Endothelial cell of umbilical vein (primary cell): ENCODE data around the gene TBC1D5. TPM values are rescaled to one million over a fixed set of nuclear protein-coding genes. Genes with fewer than 3 reads are reported as not detected.

Source experiments
- polyA plus RNA-seq, 4 experiments: library from polyadenylated mRNA; depleted of rRNA in 3 of 4; stranded (reverse) in 3 of 4; unstranded in 1 of 4; fragments of >200 nt; gene quantifications; 2 replicates each; pipeline versions ENCODE4 v1.2.1 to v1.2.3, GENCODE V29; 2011 to 2012; ENCODE audit warnings: missing spikeins in 1 of 4
- small RNA-seq: library from RNA; depleted of rRNA; stranded (forward); fragments of <200 nt; gene quantifications from one replicate; pipeline ENCODE3, GENCODE V24; 2012; ENCODE audit warnings: low replicate concordance, low read depth; ENCODE audit not compliant: insufficient read depth, insufficient read length
- total RNA-seq: library from RNA; stranded (reverse); gene quantifications from 2 replicates; pipeline ENCODE4 v1.2.3, GENCODE V29; 2021

Gene TBC1D5
- total and polyA plus RNA-seq, 2 donors (not counting 3 experiments of a cell fraction or from before 2014, with no cell fraction given), result 17.5 to 44.7 TPM

Small RNA genes lying within 50 kb of the gene (small RNA-seq; reads per million reads assigned to genes)
- gene AC104451.1 (not detected), gene RNU7-10P (not detected)
